GM23338 (cell line): ENCODE results near the gene CH25H.
A peak's percentile ranks its signal among the peaks of the same experiment; 100 is the strongest.

Experiments used
- CREB1 ChIP-seq: fragments of 250-450 bp; sonication (Bioruptor Pico); IDR thresholded peaks from 2 replicates; pipeline ENCODE4 v1.5.0; 2020; ENCODE audit warnings: low read depth, mild to moderate bottlenecking, moderate library complexity
- CTCF ChIP-seq, 2 experiments: fragments of 200-600 bp in 1 of 2; sonication (generic) in 1 of 2; conservative IDR thresholded peaks; 2 replicates each; pipeline versions ENCODE4 v1.5.1 to v1.6.1; 2016 to 2017; ENCODE audit warnings: antibody characterized with exemption in 2 of 2, low read depth in 2 of 2, mild to moderate bottlenecking in 2 of 2, moderate library complexity in 1 of 2
- EZH2 ChIP-seq: fragments of 200-600 bp; sonication (generic); IDR thresholded peaks from one replicate; pipeline ENCODE4 v1.8.0; 2017; ENCODE audit warnings: antibody characterized with exemption, mild to moderate bottlenecking, low read depth; ENCODE audit not compliant: unreplicated experiment
- EZH2phosphoT487 ChIP-seq: fragments of 200-600 bp; sonication (generic); IDR thresholded peaks from one replicate; pipeline ENCODE4 v1.8.1; 2018; ENCODE audit warnings: antibody characterized with exemption; ENCODE audit not compliant: unreplicated experiment
- NANOG ChIP-seq: IDR thresholded peaks from 2 replicates; pipeline ENCODE4 v1.6.1; 2016; ENCODE audit warnings: antibody characterized with exemption, borderline replicate concordance
- POLR2AphosphoS5 ChIP-seq: IDR thresholded peaks from 2 replicates; pipeline ENCODE4 v1.6.1; 2016; ENCODE audit warnings: antibody characterized with exemption, low read depth
- REST ChIP-seq: IDR thresholded peaks from one replicate; pipeline ENCODE4 v1.6.1; 2018; ENCODE audit warnings: antibody characterized with exemption; ENCODE audit not compliant: unreplicated experiment

- TF ChIP-seq EZH2phosphoT487 (no peak), CTCF (conservative IDR thresholded peaks at IDR 0.05; ENCODE audit: low read depth in 2 of 2) (peak; percentile 64 to 72), EZH2 (no peak), POLR2AphosphoS5 (no peak), NANOG (no peak), CREB1 (CRISPR knock-in tag) (no peak), REST (no peak)
Observed at GRCh38 chr10:89213191-89213808, 6.2 kb upstream of the CH25H start.
